ENCODE measurements around the gene CBLC.

DNA sequence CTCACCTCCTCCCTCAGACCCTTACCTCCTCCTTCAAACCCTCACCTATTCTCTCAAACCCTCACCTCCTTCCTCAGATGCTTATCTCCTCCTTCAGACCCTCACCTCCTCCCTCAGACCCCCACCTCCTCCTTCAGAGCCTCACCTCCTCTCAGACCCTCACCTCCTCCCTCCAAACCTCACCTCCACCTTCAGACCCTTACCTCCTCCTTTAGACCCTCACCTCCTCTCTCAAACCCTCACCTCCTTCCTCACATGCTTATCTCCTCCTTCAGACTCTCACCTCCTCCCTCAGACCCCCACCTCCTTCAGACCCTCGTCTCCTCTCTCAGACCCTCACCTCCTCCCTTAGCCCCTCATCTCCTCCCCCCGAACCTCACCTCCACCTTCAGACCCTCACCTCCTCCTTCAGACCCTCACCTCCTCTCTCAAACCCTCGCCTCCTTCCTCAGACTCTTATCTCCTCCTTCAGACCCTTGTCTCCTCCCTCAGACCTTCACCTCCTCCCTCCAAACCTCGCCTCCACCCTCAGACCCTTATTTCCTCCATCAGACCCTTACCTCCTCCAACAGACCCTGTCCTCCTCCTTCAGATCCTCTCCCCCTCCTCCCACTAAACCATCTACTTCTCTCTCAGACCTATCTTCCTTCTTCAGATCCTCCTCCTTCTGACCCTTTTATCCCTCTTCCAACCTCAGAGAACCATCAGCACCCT lies 31.6 kb upstream of the CBLC start:
- TF ChIP-seq CTCF (IDR thresholded peaks at IDR 0.05) (no peak), POLR2A (IDR thresholded peaks at IDR 0.05) (no peak)
